Vagina (tissue), 2 donors: ENCODE measurements around the gene KLHDC9. TPM values are rescaled to one million over a fixed set of nuclear protein-coding genes. Genes with fewer than 3 reads are reported as not detected.

ENCODE experiments used
- DNase-seq, 2 donors: peaks; one replicate each; pipeline ENCODE4 v3.0.0-alpha.2; 2017; ENCODE audit errors: extremely low spot score in 2 of 2
- H3K27ac ChIP-seq: fragments of 200-600 bp; sonication (generic); one replicate; pipeline ENCODE4 v1.5.1; 2019
- H3K27me3 ChIP-seq: fragments of 200-600 bp; sonication (generic); one replicate; pipeline ENCODE4 v1.5.1; 2019
- H3K36me3 ChIP-seq, 2 donors: fragments of 200-600 bp; sonication (generic); one replicate each; pipeline ENCODE4 v1.5.1; 2017 to 2019
- H3K4me1 ChIP-seq: fragments of 200-600 bp; sonication (generic); one replicate; pipeline ENCODE4 v1.5.1; 2019
- H3K4me3 ChIP-seq, 2 donors: fragments of 200-600 bp; sonication (generic); 1 replicate in 1 of 2; 2 replicates in 1 of 2; pipeline ENCODE4 v1.5.1; 2016 to 2019
- H3K9me3 ChIP-seq: fragments of 200-600 bp; sonication (generic); one replicate; pipeline ENCODE4 v1.5.1; 2019
- CTCF ChIP-seq, 3 experiments: fragments of 450-650 bp in 2 of 3; fragments of 200-600 bp in 1 of 3; sonication (generic) in 1 of 3; IDR thresholded peaks; one replicate each; pipeline ENCODE4 v1.5.1; 2017 to 2019; ENCODE audit warnings: antibody characterized with exemption in 3 of 3, mild to moderate bottlenecking in 2 of 3, moderate library complexity in 2 of 3
- POLR2A ChIP-seq, 2 donors: fragments of 450-650 bp; IDR thresholded peaks; one replicate each; pipeline ENCODE4 v1.6.1; 2017; ENCODE audit warnings: antibody characterized with exemption in 2 of 2, mild to moderate bottlenecking in 2 of 2, moderate library complexity in 2 of 2
- POLR2AphosphoS5 ChIP-seq, 2 donors: sonication (generic); formaldehyde crosslinking; IDR thresholded peaks; one replicate each; pipeline ENCODE4 v1.9.0; 2017; ENCODE audit warnings: antibody characterized with exemption in 2 of 2, mild to moderate bottlenecking in 2 of 2, low read depth in 1 of 2; ENCODE audit not compliant: insufficient read depth in 1 of 2
- intact Hi-C: fragments of 100-400 bp; cut with DNase I; formaldehyde crosslinking; loops from one replicate; pipeline ENCODE4 v1.15.1; 2023
- total RNA-seq: library from RNA; depleted of rRNA; stranded (reverse); fragments of >200 nt; gene quantifications from one replicate; pipeline ENCODE4 v1.2.3, GENCODE V29; 2016

The KLHDC9 gene
- total RNA-seq, 1 donor from 2014 or later = 9.3 TPM

- Histone ChIP-seq H3K27ac (no peak overlapping the region), H3K36me3 (peaks cover 0 to 38% of the 10 kb centered on the region in 2 donors), H3K4me1 (peaks cover 51% of the 10 kb centered on the region), H3K4me3 (no peak overlapping the region), H3K27me3 (no peaks in the 10 kb centered on the region), H3K9me3 (no peaks in the 10 kb centered on the region)
- intact Hi-C loops = no loop called here
- DNase-seq = no peak
- TF ChIP-seq CTCF (IDR thresholded peaks at IDR 0.05) (no peak), POLR2A (IDR thresholded peaks at IDR 0.05) (no peak), POLR2AphosphoS5 (IDR thresholded peaks at IDR 0.05; ENCODE audit: insufficient read depth in 1 of 2, low read depth in 1 of 2) (no peak)
These were observed 30.6 kb downstream of the KLHDC9 start for GRCh38 chr1:161128591-161129420.

DNA sequence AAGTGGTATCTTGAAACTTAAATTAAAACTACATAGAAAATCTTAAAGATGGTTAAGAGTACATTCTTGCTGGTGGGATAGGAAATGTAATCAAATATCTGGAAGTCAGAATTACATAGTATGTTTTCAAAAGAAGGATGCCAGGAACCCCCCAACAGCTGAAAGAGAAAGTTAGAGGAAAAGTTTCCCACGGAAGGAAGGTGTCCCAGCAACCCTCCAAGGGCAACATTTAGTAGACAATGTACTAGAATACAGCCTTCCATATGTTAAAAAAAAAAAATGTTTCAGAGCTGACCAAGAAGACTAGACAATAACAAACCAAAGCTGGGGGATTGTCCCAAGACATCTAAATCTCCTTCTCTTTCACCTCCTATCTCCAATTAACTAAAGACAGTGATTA lies 32.1 kb downstream of the KLHDC9 start:
- no peak overlapping the region for H3K4me3 ChIP-seq
- H3K4me1 ChIP-seq = peaks cover 56% of the 10 kb centered on the region
- intact Hi-C loops = no loop called here
- no peaks in the 10 kb centered on the region for H3K9me3 ChIP-seq
- H3K27me3 ChIP-seq = no peaks in the 10 kb centered on the region
- no peak for TF ChIP-seq CTCF (IDR thresholded peaks at IDR 0.05)
- TF ChIP-seq POLR2A (IDR thresholded peaks at IDR 0.05) = no peak
- TF ChIP-seq POLR2AphosphoS5 (IDR thresholded peaks at IDR 0.05; ENCODE audit: insufficient read depth in 1 of 2, low read depth in 1 of 2) = no peak
- DNase-seq = no peak
- H3K36me3 ChIP-seq = peaks cover 0 to 26% of the 10 kb centered on the region in 2 donors
- peak overlapping the region; percentile 96 for H3K27ac ChIP-seq

DNA sequence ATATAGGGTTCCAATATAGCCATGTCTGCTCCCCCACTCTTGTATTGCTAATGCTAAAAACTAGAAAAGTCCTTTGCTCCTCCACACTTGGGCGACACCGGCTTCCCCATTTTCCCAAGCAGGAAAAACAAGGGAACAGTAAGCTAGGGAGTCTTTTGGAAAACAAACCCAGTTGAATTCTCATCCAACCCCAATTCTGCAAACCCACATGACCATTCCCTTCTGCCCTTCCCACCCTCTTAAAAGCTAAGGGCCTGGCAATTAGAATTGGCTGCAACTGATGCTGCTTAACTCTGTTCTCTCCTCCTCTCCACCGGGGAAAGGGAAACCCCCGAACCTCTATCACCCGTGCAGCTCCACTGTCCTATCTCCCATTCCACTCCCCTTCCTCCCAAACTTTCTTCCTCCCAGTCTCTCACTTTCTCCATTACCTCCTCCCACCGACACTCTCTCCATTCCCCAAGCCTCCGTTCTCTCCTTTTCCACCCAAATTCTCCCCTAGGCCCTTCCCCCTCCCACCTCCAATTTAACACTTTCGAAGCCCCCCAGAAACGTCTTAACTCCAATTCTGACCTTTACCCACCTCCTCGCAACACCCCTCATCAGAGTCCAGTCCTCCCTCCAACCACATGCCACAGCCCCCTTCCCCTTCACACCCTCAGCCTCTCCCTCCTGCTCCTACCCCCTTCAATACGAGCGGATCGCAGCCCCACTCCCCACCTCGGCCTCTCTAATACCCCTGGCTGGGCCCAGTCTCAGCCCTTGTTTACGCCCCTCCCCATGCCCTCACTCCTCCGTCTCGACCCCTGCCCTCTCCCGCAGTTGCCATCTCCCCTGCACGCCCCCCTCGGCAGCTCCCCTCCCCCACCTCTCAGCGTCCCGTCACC lies 33.6 kb downstream of the KLHDC9 start:
- Histone ChIP-seq H3K4me1 (peaks cover 56% of the 10 kb centered on the region), H3K4me3 (peak overlapping the region; percentile 59 to 73), H3K9me3 (no peaks in the 10 kb centered on the region), H3K27me3 (no peaks in the 10 kb centered on the region), H3K36me3 (peaks cover 0 to 20% of the 10 kb centered on the region in 2 donors), H3K27ac (peak overlapping the region; percentile 96)
- no peak for DNase-seq
- intact Hi-C loops = no loop called here
- TF ChIP-seq POLR2A (IDR thresholded peaks at IDR 0.05) = no peak
- no peak for TF ChIP-seq CTCF (IDR thresholded peaks at IDR 0.05)
- no peak for TF ChIP-seq POLR2AphosphoS5 (IDR thresholded peaks at IDR 0.05; ENCODE audit: insufficient read depth in 1 of 2, low read depth in 1 of 2)

GRCh38 chr1:161132410-161133219 lies 34.5 kb downstream of the KLHDC9 start, which contains the start of gene DEDD:
DEDD (minus strand) TSS chr1:161132667; CDS start chr1:161124462, 8,205 bp downstream.
- Histone ChIP-seq H3K36me3 (peaks cover 0 to 18% of the 10 kb centered on the region in 2 donors), H3K4me1 (peaks cover 52% of the 10 kb centered on the region), H3K9me3 (no peaks in the 10 kb centered on the region), H3K27me3 (no peaks in the 10 kb centered on the region), H3K27ac (peak within 1 kb of the TSS; percentile 96), H3K4me3 (peak within 1 kb of the TSS; percentile 59 to 73)
- TF ChIP-seq POLR2AphosphoS5 (IDR thresholded peaks at IDR 0.05; ENCODE audit: insufficient read depth in 1 of 2, low read depth in 1 of 2) = peak; percentile 78 to 80
- TF ChIP-seq POLR2A (IDR thresholded peaks at IDR 0.05) = peak in 1 of 2 donors; percentile 36
- TF ChIP-seq CTCF (IDR thresholded peaks at IDR 0.05) = no peak
- peak in 1 of 2 donors; percentile 96 for DNase-seq
- intact Hi-C loops = no loop called here
